ENCODE data around the gene SEC31B. TPM values are rescaled to one million over a fixed set of nuclear protein-coding genes. Genes with fewer than 3 reads are reported as not detected.

Gene SEC31B
- total and polyA plus RNA-seq, 5 donors: 6.7 to 10.2 (median 8.5) TPM

DNA sequence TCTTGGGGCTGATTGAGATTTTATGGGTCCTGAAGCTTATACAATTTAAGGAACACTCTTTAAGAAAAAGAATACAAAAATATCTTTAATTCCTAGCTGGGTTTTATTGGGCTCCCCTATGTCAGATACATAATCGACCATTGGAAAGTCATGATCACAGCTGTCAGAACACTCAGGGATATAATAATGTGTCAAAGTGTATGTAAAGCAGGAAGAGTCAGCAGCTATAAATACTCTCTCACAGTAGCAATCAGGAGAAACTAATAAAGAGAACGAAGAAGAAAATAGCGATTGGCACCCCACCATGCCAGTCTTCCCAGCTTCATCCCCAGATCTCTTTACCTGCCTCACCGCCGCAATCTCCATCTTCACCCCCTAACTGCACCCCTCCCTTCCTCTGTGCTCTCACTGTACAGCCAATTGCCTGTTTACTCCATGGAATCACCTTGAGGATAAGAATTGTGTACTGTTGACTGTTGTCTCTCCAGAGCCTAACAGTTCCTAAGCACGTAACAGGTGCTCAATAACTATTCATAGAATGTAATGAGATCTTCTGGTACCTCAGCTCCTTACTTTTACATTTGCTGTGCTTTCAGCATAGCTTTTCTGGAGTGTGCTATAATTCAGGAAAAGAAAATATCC, 80.9 kb downstream of the SEC31B start:
- no peak for ATAC-seq
- WGBS: 86% methylated on average over 6 of the region's 6 CpGs
- intact Hi-C loops (cut with DNase I): no loop called here

More for the DNA sequence above, 80.9 kb downstream of the SEC31B start:
- DNase-seq: no peak
- Histone ChIP-seq H3K27me3 (ENCODE audit: control insufficient read depth, insufficient read depth) (no peaks in the 10 kb centered on the region), H3K27ac (ENCODE audit: low read length) (no peak overlapping the region), H3K4me3 (ENCODE audit: low read length) (no peak overlapping the region), H3K4me1 (ENCODE audit: control insufficient read depth, insufficient read depth, low read length) (no peaks in the 10 kb centered on the region), H3K9me3 (ENCODE audit: control insufficient read depth, low read length) (no peaks in the 10 kb centered on the region)

Other genes with a start within 250 kb of the SEC31B start
- 10 to 100 TPM; 18.6 to 26.1 (median 21.9) TPM for gene BLOC1S2, start 233.2 kb downstream of the SEC31B start, total RNA-seq
- 26.8 TPM for gene BLOC1S2, start 233.2 kb downstream of the SEC31B start, polyA plus RNA-seq
- not detected for gene PKD2L1, start 189.6 kb downstream of the SEC31B start, total RNA-seq
- not detected for gene PKD2L1, start 189.6 kb downstream of the SEC31B start, polyA plus RNA-seq
- gene SCD, start 172.6 kb downstream of the SEC31B start, total RNA-seq: 10 to 100 TPM; 12.2 to 45.4 (median 23.4) TPM
- gene SCD, start 172.6 kb downstream of the SEC31B start, polyA plus RNA-seq: 116 TPM
- not detected for gene WNT8B, start 56.9 kb downstream of the SEC31B start, total RNA-seq
- gene WNT8B, start 56.9 kb downstream of the SEC31B start, polyA plus RNA-seq: not detected
- 100 to 1,000 TPM; 344 to 447 (median 412) TPM for gene NDUFB8, start 10.0 kb upstream of the SEC31B start, total RNA-seq
- gene NDUFB8, start 10.0 kb upstream of the SEC31B start, polyA plus RNA-seq: 1,100 TPM
- gene HIF1AN, start 16.1 kb upstream of the SEC31B start, total RNA-seq: 10 to 100 TPM; 32.1 to 41.1 (median 35.5) TPM
- gene HIF1AN, start 16.1 kb upstream of the SEC31B start, polyA plus RNA-seq: 9.5 TPM
- not detected for gene PAX2, start 225.7 kb upstream of the SEC31B start, total RNA-seq
- not detected for gene PAX2, start 225.7 kb upstream of the SEC31B start, polyA plus RNA-seq

Data from right cardiac atrium (tissue), 5 donors.